Activated T-helper 17 cell treated with anti-CD3 and anti-CD28 coated beads, Interleukin-2, amount 50 U/mL, for 72 hours (primary cell): ENCODE results near the gene ADGRL1. TPM values are rescaled to one million over a fixed set of nuclear protein-coding genes. Genes with fewer than 3 reads are reported as not detected.

Source experiments
- ATAC-seq: fragments of 150-1000 bp; cut with Tn5 transposase; replicated peaks from 2 replicates; pipeline ENCODE4 v1.10.0; 2021; ENCODE audit warnings: mild to moderate bottlenecking, moderate library complexity
- H3K27ac Mint-ChIP-seq: one replicate; pipeline ENCODE4 v1.8.0; 2022; ENCODE audit warnings: mixed read lengths
- H3K27me3 Mint-ChIP-seq: one replicate; pipeline ENCODE4 v1.8.0; 2022; ENCODE audit warnings: mixed read lengths
- H3K36me3 Mint-ChIP-seq: one replicate; pipeline ENCODE4 v1.8.0; 2022; ENCODE audit warnings: low read depth, mild to moderate bottlenecking, mixed read lengths
- H3K4me1 Mint-ChIP-seq: one replicate; pipeline ENCODE4 v1.8.0; 2022; ENCODE audit warnings: mixed read lengths
- H3K4me3 Mint-ChIP-seq: one replicate; pipeline ENCODE4 v1.8.0; 2022; ENCODE audit warnings: mild to moderate bottlenecking, mixed read lengths
- H3K9me3 Mint-ChIP-seq: one replicate; pipeline ENCODE4 v1.8.0; 2022; ENCODE audit warnings: mixed read lengths
- total RNA-seq, 2 donors: library from RNA; stranded (reverse); gene quantifications; one replicate each; pipeline ENCODE4 v1.2.3, GENCODE V29; 2022

ADGRL1 gene
- total RNA-seq, 2 donors from 2014 or later, result 3.9 to 8.4 TPM

DNA sequence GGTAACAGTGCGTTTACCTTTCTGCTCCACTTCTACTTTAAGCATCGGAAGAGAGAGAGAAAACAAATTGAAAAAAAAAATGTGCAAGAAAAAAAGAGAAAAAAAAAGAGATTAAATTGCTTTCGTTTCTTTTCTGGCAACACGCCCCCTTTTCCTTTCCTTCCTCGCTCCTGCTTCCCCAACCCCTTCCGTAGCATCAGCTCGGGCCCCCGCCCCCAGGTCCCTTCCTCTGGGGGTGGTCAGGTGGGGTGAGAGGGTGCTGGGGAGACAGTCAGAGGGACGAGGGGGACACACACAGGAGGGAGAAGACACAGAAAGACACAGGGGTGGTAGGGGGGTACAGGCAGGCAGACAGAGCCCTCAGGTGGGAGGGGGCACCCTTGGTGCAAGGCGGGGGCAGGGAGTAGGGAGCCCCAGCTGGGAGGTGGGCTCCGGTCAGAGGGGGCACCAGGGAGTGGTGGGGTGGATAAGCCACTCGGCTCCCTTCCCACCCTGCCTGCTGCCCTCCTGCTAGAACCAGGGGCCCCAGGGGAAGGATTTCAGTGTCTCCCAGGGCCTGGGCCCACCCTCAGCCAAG is 38.9 kb downstream of the ADGRL1 start:
- no peaks in the 10 kb centered on the region for H3K27me3 Mint-ChIP-seq
- H3K36me3 Mint-ChIP-seq, result peaks cover 18% of the 10 kb centered on the region

DNA sequence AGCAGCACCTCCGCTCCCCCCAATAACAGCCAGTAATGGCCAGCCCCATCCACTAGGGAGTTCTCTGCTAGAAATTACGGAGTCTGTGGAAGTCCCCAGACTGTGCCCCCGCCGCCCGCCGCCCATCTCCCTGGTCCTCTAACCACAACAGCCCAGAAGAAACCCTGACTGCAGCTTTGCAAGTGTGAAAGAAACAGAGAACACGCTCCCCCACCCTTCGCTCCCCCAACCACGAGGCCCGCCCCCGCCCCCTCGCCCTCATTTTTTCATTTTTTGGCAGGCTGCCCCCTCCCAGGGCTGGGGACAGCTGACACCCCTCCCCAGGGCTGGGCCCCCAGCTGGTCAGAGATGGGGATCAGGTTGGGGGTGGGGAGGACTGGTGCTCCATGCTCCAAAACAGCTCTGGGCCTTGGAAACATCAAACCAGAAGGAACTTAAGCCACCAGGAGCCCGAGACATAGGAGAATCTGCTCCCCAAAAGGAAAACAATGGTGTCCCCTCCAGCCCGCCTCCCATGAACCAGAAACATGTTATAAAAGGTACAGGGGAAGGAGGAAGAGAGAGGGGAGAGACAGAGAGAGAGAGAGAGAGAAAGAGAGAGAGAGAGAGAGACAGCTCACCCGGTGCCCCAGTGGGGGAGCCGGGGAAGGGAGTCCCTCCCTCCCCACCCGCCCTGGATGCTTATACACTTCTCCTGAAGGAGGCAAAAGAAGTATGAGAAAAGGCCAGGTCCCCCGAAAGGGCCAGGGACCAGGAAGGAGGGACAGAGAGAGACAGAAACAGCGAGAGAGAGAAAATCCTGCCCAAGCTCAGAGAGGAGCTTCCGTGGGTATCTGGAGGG is 39.8 kb downstream of the ADGRL1 start:
- peaks cover 14% of the 10 kb centered on the region for H3K36me3 Mint-ChIP-seq
- H3K4me1 Mint-ChIP-seq, result peaks cover 22% of the 10 kb centered on the region
- H3K9me3 Mint-ChIP-seq, result no peaks in the 10 kb centered on the region
- peak overlapping the region; percentile 93 for H3K27ac Mint-ChIP-seq
- H3K27me3 Mint-ChIP-seq, result no peaks in the 10 kb centered on the region
- H3K4me3 Mint-ChIP-seq, result peak overlapping the region; percentile 79
- peak; percentile 15 for ATAC-seq

More for the DNA sequence above, 38.9 kb downstream of the ADGRL1 start:
- Mint-ChIP-seq H3K4me1 (peaks cover 22% of the 10 kb centered on the region), H3K9me3 (no peaks in the 10 kb centered on the region), H3K27ac (peak overlapping the region; percentile 93), H3K4me3 (peak overlapping the region; percentile 79)
- peak; percentile 23 for ATAC-seq

DNA sequence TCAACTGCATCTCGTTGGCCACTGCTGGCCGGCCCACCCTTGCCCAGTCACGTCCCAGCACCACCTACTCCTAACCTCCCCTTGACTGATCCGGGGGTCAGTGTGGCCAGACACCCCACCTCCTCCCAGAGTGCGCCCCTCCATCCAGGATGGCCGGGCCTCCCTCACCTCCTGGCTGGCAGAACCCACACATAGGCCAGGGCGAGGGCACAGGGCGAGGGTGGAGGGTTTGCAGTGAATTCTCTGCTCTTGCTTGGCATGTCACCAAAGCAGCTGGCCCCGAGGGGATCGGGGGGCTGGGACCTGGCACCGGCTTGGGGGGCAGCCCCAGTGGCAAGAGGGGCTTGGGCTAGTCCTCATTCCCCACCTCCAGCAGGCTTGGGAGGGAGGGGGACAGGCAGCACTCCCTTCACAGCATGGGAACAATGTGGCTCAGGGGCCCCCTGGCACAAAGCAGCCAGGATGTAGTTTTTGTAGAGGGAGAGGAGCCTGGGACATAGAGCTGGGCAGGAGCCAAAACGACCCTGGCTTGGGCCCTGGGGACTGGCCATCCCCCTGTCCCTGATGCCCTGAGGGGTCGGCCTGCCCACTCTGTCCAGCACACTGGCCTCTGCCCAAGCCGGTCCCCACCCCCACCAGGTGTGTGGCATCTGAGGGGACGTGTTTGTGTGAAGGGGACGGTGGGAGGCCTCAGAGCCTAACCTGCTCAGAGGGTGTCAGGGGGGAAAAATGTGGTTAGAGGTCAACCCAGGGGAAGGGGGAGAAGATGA is 41.1 kb downstream of the ADGRL1 start:
- no peak for ATAC-seq
- no peak overlapping the region for H3K27ac Mint-ChIP-seq
- no peaks in the 10 kb centered on the region for H3K9me3 Mint-ChIP-seq
- peaks cover 15% of the 10 kb centered on the region for H3K4me1 Mint-ChIP-seq
- H3K36me3 Mint-ChIP-seq, result peaks cover under 1% of the 10 kb centered on the region
- H3K4me3 Mint-ChIP-seq, result no peak overlapping the region
- no peaks in the 10 kb centered on the region for H3K27me3 Mint-ChIP-seq

DNA sequence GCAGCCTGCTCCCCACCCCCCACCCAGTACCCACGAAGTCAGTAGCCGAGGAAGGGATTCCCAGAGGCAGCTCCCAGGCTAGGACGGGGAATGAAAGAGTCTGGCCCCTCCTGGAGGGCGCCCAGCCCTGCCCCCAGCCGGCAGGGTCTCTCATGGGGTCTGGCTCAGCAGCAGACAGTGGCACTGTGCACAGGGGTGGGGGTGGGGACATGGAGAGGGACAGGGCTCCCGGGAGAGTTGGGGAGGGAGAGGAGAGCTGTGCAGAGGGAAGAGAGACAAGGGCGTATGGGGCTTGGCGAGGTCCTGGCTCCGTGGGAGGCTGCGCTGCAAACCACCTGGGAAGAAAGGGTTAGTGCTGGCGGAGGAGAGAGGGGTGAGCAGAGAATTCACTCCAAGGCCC is 41.9 kb downstream of the ADGRL1 start:
- Mint-ChIP-seq H3K27me3 (no peaks in the 10 kb centered on the region), H3K36me3 (no peaks in the 10 kb centered on the region), H3K9me3 (no peaks in the 10 kb centered on the region), H3K27ac (no peak overlapping the region), H3K4me1 (peaks cover 15% of the 10 kb centered on the region), H3K4me3 (no peak overlapping the region)
- no peak for ATAC-seq

DNA sequence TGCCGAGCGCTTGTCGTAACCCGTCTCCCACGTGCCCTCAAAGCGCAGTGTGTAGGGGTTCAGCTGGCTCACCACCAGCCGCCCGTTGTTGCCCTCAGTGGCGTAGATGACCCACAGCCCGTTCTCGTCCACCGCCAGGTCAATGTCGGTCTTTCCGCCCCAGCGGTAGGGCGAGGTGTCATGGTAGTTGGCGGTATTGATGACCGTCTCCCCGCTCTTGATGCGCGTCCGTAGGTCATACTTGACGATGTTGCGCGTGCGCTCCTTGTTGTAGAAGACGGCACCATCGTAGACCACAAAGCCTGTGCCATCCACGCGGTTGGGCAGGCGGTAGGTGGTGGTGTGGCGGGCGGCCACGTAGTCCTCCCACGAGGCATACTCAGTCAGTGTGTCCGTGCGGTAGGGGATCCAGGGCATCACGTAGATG is 43.1 kb downstream of the ADGRL1 start:
- ATAC-seq, result no peak
- no peaks in the 10 kb centered on the region for H3K27me3 Mint-ChIP-seq
- no peak overlapping the region for H3K27ac Mint-ChIP-seq
- H3K9me3 Mint-ChIP-seq, result no peaks in the 10 kb centered on the region
- no peaks in the 10 kb centered on the region for H3K36me3 Mint-ChIP-seq
- peaks cover 15% of the 10 kb centered on the region for H3K4me1 Mint-ChIP-seq
- no peak overlapping the region for H3K4me3 Mint-ChIP-seq

DNA sequence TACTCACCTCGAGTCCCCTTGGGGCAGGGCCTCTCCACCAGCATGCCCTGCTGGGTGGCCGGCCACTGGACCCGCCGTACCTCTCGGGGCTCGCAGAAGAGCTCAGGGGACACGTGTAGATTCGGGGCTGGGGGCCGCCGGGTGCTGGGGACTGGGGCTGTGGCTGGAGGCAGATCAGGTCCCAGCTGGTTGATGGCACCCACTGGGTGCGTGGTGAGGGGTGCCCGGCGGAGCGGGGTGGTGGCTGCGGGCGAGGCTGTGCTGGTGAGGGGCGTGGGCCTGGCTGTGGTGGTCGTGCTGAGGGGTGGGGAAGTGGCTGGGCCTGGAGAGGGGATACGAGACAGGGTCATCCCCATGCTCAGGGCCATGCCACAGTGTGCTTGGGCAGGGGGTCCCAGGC is 44.7 kb downstream of the ADGRL1 start:
- H3K36me3 Mint-ChIP-seq, result no peaks in the 10 kb centered on the region
- peaks cover 3% of the 10 kb centered on the region for H3K4me1 Mint-ChIP-seq
- ATAC-seq, result no peak
- no peaks in the 10 kb centered on the region for H3K27me3 Mint-ChIP-seq
- no peak overlapping the region for H3K27ac Mint-ChIP-seq
- H3K9me3 Mint-ChIP-seq, result no peaks in the 10 kb centered on the region
- H3K4me3 Mint-ChIP-seq, result no peak overlapping the region

DNA sequence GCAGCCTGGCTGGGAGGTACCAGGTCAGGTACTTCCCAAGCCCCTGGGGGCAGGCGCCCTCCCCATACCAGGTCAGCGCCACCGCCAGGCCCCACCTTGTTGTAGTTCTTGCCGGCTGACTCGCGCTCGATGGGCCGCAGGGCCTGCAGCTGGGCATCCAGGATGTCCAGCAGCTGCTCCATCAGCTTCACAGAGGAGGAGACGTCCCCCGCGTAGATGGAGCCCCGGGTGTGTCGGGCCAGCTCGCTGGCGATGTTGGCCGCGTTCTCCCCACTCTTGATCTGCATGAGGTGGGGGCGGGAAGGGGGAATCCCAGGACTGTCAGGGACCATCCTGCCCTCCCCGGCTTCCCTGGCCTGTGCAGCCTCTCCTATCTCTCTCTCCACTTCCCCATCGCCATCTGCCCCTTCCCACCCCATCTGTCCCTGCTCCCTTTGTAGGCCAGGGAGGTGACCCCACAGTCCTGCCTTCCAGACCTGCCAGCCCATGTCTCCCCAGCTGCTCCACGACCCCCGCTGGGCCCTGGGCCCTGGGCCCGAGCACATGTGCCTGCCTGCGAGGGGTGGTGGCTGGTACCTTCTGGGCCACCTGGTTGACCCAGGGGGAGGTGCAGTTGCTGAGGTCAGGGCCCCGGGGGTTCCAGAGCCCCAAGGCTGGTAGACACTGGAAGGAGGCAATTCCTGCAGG is 45.8 kb downstream of the ADGRL1 start:
- Mint-ChIP-seq H3K36me3 (no peaks in the 10 kb centered on the region), H3K9me3 (no peaks in the 10 kb centered on the region), H3K27me3 (no peaks in the 10 kb centered on the region), H3K4me1 (no peaks in the 10 kb centered on the region), H3K4me3 (no peak overlapping the region), H3K27ac (no peak overlapping the region)
- ATAC-seq, result no peak

DNA sequence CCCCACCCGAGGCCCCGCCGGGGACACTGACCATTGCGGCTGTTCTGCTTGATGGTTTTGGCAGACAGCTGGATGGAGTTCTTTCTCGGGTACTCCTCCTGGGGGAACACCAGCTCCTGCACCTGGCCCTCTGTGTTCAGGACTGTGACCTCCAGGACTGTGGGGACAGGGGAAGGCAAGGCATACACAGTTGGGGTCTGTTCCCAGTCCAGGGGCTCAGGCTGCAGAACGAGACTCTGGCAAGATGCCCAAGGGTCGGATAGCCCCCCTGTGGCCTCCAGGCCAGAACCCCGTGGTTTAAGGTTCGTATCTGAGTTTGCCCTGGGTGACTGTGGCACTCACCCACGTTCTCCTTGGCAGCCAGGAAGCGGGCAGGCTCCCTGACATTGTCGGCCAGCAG is 46.9 kb downstream of the ADGRL1 start:
- no peaks in the 10 kb centered on the region for H3K4me1 Mint-ChIP-seq
- no peak for ATAC-seq
- no peaks in the 10 kb centered on the region for H3K36me3 Mint-ChIP-seq
- H3K27ac Mint-ChIP-seq, result no peak overlapping the region
- H3K4me3 Mint-ChIP-seq, result no peak overlapping the region
- no peaks in the 10 kb centered on the region for H3K9me3 Mint-ChIP-seq
- no peaks in the 10 kb centered on the region for H3K27me3 Mint-ChIP-seq

DNA sequence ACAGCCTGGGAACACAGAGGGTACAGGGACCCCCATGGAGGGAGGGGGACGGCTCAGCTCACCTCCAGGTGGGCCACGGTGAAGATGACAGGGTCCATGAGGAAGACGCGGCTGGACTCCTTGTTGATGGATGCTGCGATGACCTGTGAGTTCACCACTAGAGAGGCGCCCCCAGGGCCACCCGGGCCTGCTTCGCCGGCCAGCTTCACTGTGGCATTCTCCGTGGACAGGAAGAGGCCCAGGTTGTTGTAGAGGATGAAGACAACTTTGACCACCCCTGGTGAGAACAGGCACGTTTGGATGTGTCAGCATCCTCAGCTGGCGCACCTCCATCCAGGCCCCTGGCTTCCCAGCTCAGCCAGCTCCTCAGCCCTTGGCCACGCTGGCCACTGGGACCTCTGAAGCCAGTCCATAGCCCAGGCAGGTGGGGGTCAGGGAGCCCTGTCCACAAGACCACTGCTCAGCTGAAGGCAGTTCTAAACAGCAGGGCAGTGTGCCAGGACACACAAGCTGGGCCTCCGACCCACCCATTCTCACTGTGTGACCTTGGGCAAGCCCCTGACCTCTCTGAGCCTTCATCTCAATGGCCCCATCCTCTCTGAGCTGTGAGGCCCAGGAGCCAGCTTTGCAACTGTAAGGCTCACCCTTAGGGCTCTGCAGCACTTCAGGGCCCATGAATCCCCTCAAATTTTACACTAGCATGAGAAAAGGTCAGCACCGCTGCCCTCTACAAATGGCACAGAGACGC is 47.5 kb downstream of the ADGRL1 start:
- Mint-ChIP-seq H3K36me3 (no peaks in the 10 kb centered on the region), H3K4me1 (no peaks in the 10 kb centered on the region), H3K27me3 (no peaks in the 10 kb centered on the region), H3K4me3 (no peak overlapping the region), H3K9me3 (no peaks in the 10 kb centered on the region), H3K27ac (no peak overlapping the region)
- ATAC-seq, result no peak

DNA sequence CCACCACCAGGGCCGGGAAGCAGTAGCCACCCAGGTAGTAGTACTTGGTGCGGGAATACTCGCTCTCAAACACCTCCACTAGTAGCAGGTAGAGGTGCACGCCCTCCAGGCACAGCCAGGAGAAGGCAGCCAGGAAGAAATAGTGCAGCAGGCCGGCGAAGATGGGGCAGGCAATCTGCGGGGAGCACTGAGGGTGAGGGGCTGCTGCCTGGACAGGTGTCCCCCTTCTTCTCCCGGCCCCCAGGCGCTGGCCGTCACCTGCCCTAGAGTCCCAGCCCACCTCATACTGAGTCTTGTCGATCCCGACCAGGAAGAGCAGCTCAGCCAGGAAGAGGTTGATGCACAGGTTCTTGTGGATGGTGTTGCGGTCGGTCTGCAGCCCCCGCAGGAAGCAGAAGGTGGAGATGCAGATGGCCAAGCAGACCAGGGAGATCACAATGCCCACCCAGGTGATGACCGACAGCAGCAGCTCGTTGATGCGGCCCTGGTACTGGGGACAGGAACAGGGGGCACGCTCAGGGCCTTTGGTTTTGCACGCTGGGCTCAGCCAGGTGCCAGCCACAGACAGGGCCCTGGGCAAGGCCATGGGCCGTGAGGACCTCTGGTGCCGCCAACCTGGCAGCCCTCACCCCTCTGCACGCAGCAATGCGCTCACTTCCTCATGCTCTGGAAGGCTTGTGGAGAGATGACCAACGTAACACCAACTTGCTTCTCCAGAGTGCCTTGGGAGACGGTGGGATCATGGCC is 48.8 kb downstream of the ADGRL1 start:
- peaks cover 8% of the 10 kb centered on the region for H3K36me3 Mint-ChIP-seq
- H3K4me1 Mint-ChIP-seq, result peaks cover 4% of the 10 kb centered on the region
- no peaks in the 10 kb centered on the region for H3K9me3 Mint-ChIP-seq
- no peak overlapping the region for H3K4me3 Mint-ChIP-seq
- H3K27me3 Mint-ChIP-seq, result no peaks in the 10 kb centered on the region
- H3K27ac Mint-ChIP-seq, result no peak overlapping the region
- no peak for ATAC-seq

DNA sequence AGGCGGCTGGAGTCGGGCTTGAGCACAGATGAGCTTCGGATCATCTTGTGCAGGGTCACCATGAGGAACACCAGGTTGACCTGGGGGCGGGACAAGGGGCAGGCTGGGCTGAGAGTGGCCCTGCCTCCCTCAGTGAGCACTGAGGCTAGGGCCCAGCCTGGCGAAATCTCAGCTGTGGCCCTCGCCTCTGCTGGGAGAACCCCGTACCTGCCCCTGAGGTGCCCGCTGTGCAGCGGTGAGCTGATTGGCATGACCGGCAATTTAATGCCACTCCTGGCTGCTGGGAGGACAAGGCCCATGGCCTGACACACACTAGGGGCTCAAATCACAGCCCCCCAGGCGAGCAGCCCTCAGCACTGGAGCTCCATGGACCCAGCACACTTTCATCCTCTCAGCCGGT is 49.8 kb downstream of the ADGRL1 start:
- no peak for ATAC-seq
- Mint-ChIP-seq H3K9me3 (no peaks in the 10 kb centered on the region), H3K4me1 (peaks cover 4% of the 10 kb centered on the region), H3K27me3 (no peaks in the 10 kb centered on the region), H3K4me3 (no peak overlapping the region), H3K27ac (no peak overlapping the region), H3K36me3 (peaks cover 8% of the 10 kb centered on the region)

DNA sequence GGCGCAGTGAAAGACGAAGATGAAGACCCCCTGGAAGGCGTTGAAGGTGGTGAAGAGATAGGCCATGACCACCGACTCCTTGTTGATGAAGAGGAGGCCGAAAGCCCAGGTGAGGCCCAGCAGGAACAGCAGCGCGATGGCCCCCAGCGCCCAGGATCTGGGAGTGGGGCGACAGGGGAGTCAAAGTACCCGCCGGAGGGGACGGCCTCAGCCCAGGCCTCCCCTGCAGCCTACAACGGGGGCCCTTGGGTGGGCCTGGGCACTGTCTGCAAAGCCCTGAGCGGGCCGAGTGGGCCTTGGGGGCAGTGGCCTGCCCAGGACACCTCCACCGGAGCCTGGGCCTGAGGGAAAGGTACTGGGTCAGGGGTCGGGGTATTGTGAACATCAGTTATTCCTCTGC is 50.6 kb downstream of the ADGRL1 start:
- Mint-ChIP-seq H3K4me1 (peaks cover 4% of the 10 kb centered on the region), H3K9me3 (no peaks in the 10 kb centered on the region), H3K4me3 (no peak overlapping the region), H3K27me3 (no peaks in the 10 kb centered on the region), H3K36me3 (peaks cover 8% of the 10 kb centered on the region), H3K27ac (no peak overlapping the region)
- no peak for ATAC-seq

DNA sequence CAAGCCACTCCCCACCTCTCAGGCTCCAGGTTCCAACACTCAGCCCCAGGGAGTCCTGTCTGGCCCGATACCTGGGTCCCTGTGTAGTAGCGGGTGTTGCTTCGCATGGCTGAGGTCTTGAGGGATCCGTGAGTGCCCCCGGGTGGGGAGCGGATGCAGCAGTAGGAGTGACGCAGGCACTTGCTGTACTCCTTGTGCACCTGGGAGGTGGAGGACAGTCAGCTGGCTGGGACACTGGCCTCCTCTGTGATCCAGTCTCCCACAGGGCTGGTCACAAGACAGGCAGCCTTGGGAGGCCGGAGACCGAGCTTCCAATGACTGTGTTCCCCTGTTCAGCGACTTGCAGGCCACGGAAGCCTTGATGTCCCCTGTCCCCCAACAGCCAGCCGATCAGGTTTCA is 53.3 kb downstream of the ADGRL1 start:
- Mint-ChIP-seq H3K9me3 (no peaks in the 10 kb centered on the region), H3K36me3 (peaks cover 8% of the 10 kb centered on the region), H3K27me3 (no peaks in the 10 kb centered on the region), H3K4me3 (no peak overlapping the region), H3K4me1 (peaks cover 17% of the 10 kb centered on the region), H3K27ac (peak overlapping the region; percentile 21)
- no peak for ATAC-seq
